Stromal cell of bone marrow (primary cell): ENCODE results near the gene ELFN2.

Experiments
- DNase-seq: peaks from one replicate; pipeline ENCODE4 v3.0.0-alpha.2; 2012; ENCODE audit warnings: low read depth

ELFN2 gene

DNA sequence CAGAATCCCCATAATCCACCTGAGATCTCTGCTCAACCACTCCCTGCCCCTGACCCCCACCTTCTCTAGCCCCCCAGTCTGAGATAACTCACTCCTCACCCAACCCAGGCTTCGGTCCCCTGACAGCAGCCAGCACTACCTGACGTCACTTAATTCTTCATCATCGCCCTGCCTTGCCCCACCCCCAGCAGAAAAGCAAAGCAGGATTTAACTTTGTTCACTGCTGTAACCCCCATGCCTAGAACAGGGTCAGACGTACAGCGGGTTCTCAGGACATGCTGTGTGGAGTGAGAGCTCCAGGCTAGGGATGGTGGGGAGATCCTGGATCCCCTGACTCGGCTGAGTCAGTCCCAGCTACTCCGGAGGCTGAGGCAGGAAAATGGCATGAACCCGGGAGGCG is 45.8 kb downstream of the ELFN2 start:
- no peak for DNase-seq

DNA sequence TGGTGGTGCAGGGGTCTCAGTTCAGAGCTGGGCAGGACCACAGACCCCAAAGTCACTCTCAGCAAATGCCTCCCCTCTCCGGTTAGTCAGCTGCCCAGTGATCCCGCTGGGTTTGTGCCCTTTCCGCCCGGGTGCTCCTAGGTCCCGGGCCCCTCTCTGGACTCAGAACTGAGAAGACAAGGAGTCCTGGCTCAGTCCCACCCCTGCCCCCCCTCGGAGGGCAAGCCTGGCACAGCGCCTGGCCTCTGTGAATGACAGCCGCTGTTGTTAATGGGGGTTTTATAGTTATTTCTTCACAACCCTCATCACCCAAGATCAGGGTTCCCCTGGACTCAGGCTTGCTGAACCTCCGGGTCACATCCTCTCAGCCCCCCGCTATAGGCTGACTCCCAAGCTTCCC is 47.6 kb downstream of the ELFN2 start:
- DNase-seq = no peak

DNA sequence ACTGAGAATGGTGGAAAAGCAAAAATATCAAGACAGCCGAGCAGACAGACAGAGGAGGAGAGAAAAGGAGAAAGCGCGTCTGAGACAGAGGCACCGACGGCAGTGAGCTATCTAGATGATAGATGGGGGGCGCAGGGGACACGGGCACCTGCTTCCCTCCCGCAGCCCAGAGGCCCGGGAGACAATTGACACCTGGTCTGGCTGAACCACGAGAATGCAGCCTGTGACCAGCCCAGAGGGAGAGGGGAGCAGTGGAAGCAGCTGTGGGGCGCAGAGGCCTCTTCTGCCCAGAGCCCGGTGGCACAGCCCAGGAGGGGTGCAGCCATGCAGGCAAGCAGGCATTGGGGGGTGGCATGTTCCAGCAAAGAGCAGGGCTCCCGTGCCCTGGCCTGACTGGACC is 48.2 kb downstream of the ELFN2 start:
- no peak for DNase-seq

DNA sequence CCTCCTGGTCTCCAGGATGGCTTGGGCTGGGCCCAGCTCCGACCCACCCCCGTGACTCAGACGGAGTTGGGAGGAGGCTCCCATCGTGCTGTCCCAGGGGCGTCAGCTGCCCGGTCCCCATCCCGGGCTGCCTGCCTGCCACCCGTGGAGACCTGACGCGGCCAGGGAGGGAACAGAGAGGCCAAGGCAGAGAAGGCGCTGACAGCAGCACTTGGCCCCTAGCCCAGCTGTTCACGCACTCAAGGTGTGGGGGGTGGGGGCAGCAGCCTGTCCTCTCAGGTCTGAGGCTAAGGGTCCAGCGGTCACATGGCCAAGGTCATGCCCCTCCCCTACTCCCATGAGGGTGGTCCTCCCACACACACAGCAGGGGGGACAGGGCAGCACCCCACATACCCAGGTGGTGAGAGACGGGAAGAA is 48.6 kb downstream of the ELFN2 start:
- no peak for DNase-seq

DNA sequence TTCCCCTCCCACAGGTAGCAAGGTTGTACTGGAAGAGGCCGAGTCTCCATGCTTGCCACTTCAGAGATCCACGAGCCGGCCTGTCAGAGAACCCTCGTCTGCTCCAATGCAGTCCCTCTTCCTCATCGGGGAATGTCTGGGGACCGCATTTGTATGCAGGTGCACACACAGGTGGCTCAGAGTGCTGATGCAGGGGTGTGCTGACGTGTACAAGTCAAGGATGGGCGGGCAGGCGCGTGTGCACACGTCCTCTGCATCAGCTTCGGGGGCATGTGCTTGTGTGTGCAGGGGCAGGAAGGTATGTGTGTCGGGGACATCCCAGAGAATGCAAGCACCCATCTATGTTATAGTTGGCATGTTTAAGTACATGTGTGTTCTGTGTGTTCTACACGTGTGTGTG is 49.4 kb downstream of the ELFN2 start:
- no peak for DNase-seq

DNA sequence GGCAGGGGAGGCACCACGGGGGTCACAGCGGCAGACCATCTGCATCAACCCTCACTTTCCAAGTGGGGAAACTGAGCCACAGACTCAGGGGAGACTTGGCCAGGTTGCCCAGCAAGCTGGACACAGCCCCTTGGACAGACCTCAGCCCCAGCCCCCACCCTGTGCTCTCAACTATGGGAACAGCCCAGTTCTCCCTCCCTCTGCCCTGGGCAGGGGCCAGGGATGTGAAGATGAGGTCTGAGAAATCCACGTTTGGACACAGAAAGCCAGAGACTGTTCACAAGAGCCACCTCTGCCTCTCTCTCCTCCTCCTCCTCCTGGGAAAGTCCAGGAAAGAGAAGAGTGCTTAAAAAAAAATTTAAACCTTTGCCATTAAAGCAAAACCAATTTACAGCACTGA is 50.1 kb downstream of the ELFN2 start:
- DNase-seq = no peak

DNA sequence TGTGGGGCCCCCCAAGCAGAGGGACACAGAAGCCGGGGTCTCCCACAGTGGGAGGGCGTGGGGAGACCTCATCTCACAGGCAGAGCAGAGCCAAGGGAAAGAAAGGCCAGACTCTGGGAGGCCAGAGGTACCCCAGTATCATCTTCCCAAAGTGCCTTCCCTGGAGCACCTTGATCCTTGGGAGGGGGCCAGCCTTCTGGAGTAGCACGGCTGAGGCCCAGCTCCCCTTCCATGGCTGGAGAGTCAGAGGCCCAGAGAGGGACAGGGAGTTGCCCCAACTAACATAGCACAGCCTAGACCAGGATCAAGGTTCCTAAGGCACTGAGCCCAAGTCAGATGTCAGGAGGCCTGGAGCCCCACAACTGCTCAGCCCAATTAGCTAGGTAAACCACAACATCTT is 50.6 kb downstream of the ELFN2 start:
- no peak for DNase-seq

DNA sequence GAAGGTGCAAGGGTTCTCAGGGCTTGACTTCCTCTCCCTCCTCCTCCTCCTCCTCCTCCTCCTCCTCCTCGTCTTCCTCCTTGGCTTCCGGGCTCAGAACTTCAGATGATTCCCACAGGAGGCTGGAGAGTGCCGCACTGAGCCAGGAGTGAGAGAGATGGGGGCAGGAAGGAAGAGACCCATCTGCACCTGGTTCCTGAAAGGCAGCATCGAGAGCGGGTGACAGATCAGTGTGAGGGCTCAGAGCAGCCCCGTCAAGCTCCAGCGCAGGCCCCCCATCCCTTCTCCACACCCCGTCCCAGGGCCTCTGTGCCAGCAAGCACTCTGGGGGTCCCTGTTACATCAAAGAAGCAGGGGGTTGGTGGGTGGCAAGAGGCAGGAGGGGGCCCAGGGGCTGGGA is 51.5 kb downstream of the ELFN2 start:
- no peak for DNase-seq

DNA sequence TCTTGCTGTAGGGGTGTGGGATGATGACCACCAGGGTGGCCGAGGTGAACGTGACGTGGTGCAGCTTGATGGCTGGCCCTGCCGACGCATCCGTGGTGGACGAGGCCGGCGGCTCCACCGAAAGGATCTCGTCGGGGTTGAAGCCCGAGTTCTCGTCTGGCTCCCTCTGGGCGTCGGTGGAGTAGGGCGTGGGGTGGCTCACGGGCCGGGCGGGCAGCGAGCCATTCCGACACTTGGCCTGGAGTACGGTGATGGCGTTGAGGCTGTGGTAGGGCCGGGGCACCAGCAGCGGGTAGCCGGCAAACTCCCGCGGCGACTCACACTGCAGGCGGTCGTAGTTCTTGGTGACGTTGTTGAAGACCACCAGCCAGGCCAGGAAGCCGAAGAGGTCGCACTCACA is 52.7 kb downstream of the ELFN2 start:
- DNase-seq = no peak

DNA sequence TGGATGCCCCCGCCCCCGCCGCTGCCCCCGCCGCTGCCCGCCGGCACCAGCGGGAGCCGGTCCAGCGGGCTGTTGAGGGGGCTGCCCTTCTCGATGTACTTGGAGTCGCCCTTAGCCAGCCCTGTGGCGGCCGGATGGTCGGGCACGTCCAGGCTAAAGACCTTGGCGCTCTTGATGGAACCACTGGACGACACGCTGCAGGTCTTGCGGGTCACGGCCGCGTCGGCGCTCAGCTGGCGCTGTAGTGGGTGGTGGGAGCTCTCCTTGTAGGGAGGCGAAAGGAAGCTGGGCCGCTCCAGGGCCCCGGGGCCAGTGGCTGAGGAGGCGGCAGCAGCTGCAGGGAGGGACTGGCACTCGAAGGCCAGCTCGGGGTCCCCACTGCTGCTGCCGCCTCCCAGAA is 53.8 kb downstream of the ELFN2 start:
- no peak for DNase-seq

DNA sequence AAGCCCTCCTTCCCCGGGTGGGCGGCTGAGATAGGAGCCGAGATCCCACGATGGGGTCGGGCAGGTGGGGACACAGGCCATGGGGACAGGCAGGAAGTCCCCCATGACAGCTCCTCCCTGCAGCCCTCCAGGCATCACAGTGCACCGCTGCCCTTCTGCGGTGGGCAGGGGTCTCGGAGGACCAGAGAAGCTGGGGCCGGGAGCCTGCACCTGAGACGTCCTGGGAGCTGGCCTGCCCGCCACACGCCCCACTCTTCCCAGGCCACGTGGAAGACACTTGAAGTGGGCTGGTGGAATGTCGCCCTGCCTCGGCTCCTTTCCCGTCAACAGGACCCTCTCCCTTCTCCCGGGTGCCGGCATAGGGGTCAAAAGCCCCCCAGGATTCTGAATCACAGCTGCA is 55.4 kb downstream of the ELFN2 start:
- DNase-seq = no peak

DNA sequence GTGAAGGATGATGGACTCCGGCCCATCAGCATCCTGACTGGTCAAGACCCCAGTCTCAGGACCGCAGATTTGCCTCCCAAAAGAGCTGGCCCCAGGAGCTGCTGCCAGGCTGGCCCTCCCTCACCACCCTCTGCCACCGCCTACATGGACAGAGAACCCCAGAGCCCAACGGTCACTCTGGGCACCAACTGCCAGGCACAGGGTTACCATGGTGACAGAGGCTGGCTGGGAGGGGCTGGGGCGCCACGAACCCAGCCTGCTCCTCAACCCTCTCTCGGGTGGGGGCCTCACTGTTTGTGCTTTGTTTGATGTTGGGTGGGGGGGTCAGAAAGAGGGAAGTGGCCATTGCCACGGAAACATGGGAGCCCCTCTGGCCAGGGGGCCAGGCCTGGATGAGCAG is 55.8 kb downstream of the ELFN2 start:
- no peak for DNase-seq

DNA sequence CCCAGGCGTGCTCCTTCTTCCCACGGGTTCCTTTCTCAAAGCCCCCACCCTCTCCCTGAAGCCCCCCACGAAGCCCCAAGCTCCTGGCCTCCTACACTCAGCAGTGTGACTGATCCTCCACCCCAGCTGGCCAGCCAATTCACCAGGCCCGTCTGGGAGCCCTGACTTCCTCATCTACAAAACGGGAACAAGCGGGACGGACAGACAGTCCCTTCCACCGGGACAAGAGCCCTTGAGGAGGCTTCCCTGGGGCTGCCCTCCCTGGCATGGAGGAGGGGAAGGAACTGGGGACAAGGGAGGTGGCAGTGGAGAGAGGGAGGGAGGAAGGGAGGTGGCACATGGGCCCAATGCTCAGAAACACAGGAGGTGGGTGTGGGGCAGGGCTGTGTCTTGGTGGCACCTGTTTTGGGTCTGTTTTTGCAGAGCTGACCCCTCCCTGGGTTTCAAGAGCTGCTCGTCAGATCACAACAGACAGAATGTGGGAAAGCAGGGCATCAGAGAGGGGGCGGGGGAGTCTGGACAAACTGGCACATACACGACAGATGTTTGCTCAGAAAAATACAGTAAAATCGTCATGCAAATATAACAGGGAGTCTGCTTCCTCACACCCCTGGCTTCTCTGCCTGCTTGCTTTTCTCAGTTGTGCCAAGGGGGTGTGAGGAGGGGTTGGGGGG is 56.8 kb downstream of the ELFN2 start:
- DNase-seq = no peak

DNA sequence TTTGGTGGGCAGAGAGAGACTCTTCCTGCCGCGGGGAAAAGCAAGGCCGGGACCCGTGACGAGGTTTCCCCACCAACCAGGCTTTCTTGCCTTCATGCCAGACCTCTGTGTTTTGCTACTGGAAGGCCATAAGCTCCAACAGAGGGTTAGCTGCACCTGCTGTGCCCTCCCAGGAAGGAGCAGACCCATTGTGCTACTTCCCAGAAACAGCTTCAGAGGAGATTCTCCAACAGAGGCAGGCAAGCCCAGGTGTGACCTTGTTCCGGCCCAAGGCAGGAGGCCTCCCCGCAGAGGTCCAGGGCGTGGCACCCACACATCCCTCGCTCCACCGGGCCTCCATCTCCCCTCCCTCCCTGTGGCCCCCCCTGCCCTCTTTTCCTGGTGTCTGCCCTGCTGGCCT is 57.8 kb downstream of the ELFN2 start:
- DNase-seq = no peak

DNA sequence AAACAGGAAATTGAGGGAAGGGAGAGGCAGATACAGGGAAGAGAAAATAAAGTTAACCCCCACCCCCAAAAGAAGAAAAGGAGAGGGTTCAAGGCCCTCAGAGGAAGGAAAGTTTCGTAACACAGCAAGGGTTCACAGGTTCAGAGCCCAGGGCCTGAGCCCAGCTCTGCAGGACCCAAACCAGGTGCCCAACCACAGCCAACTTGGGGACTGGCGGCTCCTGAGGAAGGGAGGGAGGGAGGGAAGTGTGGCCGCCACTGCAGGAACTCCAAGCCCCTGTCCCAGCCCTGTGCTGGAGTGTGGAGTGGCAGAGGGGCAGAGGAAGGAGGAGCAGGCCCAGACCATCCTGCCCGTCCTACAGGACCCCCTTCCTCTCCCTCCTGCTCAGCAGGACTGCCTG is 59.2 kb downstream of the ELFN2 start:
- no peak for DNase-seq

DNA sequence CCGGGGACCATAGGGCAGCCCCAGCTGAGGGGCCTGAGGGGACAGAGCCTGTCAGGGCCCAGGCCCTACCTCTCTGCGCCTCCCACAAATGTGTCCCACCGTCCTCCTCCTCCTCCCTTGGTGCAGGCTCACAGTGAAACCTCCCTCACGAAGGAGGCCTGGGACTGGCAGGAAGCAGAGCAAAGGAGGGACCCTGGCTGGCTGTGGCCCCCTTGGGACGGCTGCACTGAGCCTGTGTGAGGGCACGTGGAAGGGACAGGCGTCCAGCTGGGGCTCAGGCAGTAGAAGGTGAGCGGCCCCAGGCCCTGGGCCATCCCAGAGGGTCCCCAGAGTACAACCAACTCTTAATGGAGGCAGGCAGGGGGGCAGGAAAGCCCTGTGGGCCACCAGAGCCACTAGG is 60.7 kb downstream of the ELFN2 start:
- no peak for DNase-seq

DNA sequence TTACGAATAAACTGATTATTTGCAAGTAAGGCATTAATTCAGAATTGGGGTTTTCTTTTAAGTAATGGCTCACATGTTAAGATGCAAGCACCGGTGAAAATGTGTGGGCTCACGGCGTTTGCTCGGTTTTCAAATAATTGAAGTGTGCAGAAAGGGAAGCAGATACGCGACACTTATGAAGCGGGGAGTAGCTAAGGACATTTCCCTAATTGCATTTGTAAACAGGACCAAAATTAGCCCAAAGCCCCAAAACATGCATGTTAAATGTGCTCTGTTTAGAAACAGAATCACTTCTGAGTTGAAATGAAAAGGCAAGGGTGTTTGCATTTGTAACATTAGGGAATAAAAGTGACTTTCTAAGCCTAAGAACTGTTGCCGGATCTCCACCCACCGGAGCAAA is 61.3 kb downstream of the ELFN2 start:
- no peak for DNase-seq

DNA sequence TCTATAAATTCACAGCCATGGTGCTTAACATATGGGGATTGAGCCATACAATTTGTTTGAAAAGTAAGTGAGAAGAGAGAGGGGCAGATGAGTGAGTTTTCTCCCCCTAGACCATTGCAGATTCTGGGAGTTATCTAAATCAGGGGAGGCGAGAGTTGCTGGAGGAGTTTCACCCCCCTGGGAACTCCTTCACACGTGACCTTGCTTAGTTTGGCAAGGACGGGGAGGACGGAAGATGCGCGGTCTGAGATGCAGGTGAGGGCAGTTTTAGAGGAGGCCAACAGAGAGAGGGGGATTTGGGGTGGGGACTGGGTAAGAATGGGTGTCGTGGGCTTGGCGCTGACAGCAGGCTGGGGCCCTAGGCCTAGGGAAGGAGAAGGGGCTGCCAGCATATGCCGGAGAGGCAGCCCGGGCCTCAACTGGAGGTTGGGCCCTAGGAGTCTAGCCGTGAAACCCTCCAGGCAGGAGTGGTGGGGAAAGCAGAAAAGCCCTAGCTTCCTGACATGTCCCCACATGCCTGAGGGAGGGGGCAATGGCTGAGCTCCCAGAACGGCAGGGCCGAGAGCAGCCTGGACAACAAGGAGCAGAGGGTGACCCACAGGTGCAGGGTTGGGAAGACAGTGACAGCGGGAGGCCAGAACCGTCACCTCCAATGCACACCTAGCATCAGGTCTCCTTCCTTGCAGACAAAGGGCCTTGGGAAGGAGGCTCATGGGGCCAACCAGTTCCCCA is 63.9 kb downstream of the ELFN2 start:
- DNase-seq = no peak

DNA sequence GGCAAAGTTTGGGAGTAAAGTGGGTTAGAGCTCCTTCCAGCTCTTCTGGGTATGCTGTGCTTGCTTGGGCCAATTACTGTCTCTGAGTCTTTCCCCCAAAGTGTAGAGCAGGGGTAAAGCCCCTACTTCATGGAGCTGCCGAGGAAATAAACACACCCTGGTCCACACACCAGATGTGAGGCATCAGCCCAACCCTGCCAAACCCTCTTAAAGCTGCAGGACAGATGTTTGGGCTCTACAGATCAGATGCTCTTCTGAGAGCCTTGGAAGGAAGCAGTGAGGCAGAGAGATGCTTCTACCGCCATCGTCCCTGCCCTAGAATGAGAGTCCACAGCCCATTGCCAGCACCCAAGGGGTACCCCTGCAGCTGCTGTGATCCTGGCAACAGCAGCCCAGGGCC is 64.7 kb downstream of the ELFN2 start:
- no peak for DNase-seq

DNA sequence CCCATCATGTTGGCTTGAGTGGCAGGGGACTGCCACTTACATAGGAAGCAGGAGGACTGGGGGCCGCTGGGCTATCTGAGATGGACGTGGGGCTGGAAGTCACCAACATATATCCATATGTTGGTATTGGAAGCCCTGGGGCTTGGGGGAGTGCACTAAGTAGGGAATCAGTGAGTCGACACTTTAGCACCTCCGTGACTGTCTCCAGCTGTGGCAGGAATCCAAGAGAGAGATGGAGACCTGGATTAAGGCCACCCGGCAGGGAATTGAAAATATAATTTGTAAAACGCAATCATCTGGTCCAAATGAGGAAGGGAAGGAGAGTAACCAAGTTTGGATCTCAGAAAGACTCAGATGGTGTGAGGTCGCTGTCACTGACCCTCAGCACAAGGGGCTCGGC is 68.4 kb downstream of the ELFN2 start:
- no peak for DNase-seq

DNA sequence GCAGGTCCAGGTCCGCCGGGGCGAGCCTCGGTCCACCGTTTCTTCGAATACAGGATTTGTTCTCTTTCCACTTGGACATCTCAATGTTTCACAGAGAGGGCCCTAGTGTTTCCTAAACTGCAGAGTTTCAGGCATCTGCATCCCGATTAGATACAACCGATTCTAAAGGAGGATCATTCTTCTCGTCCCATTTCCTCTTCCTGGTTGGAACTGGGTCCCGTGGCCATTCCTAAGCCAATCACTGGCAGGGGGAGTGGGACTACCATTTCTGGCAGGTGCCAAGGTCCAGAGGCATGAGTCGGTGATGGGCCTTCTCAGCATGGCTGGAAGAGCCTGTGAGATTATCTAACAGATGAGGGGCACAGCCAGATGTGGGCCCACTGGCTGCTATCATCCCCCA is 68.9 kb downstream of the ELFN2 start:
- no peak for DNase-seq

DNA sequence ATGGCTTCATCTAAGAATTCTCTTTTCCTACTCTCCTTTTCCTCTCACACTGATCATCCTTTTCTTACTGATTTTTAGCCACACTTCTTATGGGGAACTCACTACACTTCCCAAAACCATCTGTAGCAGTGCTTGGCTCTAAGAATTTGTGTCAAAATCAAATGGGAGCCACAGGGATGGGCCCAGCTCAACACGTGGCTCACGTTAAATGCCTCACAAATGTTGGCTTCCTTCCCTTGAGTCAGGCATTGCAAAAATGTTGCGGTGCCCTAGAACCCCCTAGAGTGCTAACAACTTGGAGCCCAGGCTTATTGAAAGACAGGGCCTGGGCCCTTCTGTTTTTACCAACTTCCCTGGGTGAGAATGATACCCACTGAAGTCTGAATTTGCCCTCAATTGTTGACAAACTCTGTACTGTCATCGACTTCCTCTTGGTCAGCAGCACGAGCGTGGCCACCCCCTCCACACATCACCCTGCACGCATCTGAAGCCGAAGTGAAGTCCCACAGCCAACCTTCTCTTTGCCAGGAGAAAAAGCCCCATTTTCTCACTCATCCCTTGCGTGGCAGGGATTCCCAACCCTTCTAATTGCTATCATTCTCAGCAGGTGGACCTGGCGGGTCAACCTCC is 69.7 kb downstream of the ELFN2 start:
- no peak for DNase-seq

DNA sequence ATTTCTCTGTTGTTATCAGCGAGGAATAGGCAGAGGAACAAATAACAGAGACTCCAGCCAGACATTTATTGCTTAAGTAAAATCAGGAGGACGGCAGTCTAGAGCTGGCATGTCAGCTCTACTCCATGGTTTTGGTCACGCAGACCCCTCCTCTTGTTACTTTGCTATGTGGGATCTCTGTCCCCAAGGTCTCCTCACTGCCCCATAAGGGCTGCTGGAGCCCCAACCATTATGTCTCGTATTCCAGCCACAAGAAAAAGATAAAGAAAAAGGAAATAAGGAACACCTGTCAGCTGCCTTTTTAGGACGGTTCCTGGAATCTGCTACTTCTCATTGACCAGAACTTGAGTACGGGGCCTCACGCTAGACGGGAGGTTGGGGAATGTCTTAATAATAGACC is 70.4 kb downstream of the ELFN2 start:
- no peak for DNase-seq

DNA sequence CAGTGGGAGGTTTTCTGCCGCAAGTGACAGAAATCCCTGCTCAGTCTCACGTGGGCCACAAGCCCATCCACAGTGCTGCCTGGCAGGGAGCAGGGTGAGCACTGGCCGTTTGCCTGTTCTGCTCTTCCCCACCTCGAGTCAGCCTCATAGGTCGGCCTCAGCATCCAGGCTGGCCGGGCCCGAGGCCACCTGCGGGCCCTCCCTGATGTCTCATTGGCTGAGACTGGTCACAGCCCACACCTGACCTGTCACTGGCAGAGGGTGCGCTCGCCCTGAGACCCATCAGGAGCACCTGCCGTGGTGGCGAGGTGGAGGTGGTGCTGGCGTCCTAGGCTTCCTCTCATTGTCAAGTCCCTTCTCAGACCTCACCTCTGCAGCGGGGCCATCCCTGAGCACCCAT is 72.1 kb downstream of the ELFN2 start:
- DNase-seq = no peak
